HepG2 (cell line): ENCODE results near the gene KHK. TPM values are rescaled to one million over a fixed set of nuclear protein-coding genes. Genes with fewer than 3 reads are reported as not detected.

ENCODE experiments used
- ATAC-seq: fragments of 200-7000 bp; cut with Tn5 transposase; 3 replicates; pipeline ENCODE4 v1.9.1; 2020; ENCODE audit warnings: mild to moderate bottlenecking, moderate library complexity
- BruUV-seq: library from RNA; stranded (reverse); fragments of 400-500 nt; replicated peaks from 2 replicates; lab custom pipeline; 2021; lab: Mats Ljungman, UMichigan
- CTCF ChIA-PET: fragments of 300-600 bp; formaldehyde crosslinking; extraction: SDS; loops from one replicate; lab custom pipeline; 2021; ENCODE audit warnings: low total read pairs, inconsistent platforms, low intra/inter-chr PET ratio; lab: Yijun Ruan, JAX
- POLR2A ChIA-PET: fragments of 350-600 bp; sonication (Branson Sonifier 250); formaldehyde crosslinking; loops from one replicate; lab custom pipeline; 2020; ENCODE audit warnings: antibody characterized with exemption, inconsistent platforms; lab: Yijun Ruan, JAX
- DNase-seq: peaks from one replicate; pipeline ENCODE4 v3.0.0-alpha.2; 2015; ENCODE audit warnings: low spot score
- FAIRE-seq: peaks from 3 replicates; lab custom pipeline; 2011; peaks lifted over from hg19 to GRCh38; lab: Jason Lieb, UNC
- H2AFZ ChIP-seq: one replicate; pipeline ENCODE4 v1.6.1; 2011; ENCODE audit warnings: low read length, inconsistent platforms
- H3K27ac ChIP-seq: fragments of 300-600 bp; 3 replicates; pipeline ENCODE4 v1.8.0; 2011; ENCODE audit warnings: mixed run types, mild to moderate bottlenecking, mixed read lengths, low read length, inconsistent platforms; ENCODE audit not compliant: insufficient read depth; ENCODE audit errors: extremely low read length
- H3K27me3 ChIP-seq, 2 experiments: fragments of 200-600 bp in 1 of 2; 2 replicates in 1 of 2; 3 replicates in 1 of 2; pipeline versions ENCODE4 v1.6.0 to v1.8.0; 2011; ENCODE audit warnings: low read length in 2 of 2, mild to moderate bottlenecking in 2 of 2, moderate library complexity in 2 of 2, inconsistent platforms in 1 of 2; ENCODE audit not compliant: insufficient read depth in 2 of 2, control insufficient read depth in 1 of 2
- H3K36me3 ChIP-seq, 2 experiments: fragments of 200-600 bp in 1 of 2; replicated peaks in 1 of 2; 2 replicates in 1 of 2; 3 replicates in 1 of 2; pipeline versions ENCODE4 v1.5.1 to v1.8.0; 2011; ENCODE audit warnings: low read length in 2 of 2, inconsistent platforms in 1 of 2; ENCODE audit not compliant: insufficient read depth in 2 of 2, control insufficient read depth in 1 of 2
- H3K4me1 ChIP-seq: 2 replicates; pipeline ENCODE4 v1.5.1; 2012; ENCODE audit warnings: low read length, inconsistent platforms; ENCODE audit not compliant: insufficient read depth
- H3K4me2 ChIP-seq: 2 replicates; pipeline ENCODE4 v1.6.0; 2011; ENCODE audit warnings: low read depth, low read length, inconsistent platforms
- H3K4me3 ChIP-seq, 3 experiments: fragments of 200-600 bp in 1 of 3; sonication (generic), shearing (Covaris generic) in 1 of 3; replicated peaks in 1 of 3; 2 replicates each; pipeline ENCODE4 v1.5.1; 2011 to 2016; ENCODE audit warnings: low read length in 3 of 3, inconsistent platforms in 2 of 3, low read depth in 2 of 3, mild to moderate bottlenecking in 2 of 3, control low read depth in 1 of 3, mixed read lengths in 1 of 3; ENCODE audit not compliant: insufficient read depth in 1 of 3
- H3K79me2 ChIP-seq: one replicate; pipeline ENCODE4 v1.6.1; 2011; ENCODE audit warnings: low read length, inconsistent platforms; ENCODE audit not compliant: insufficient read depth
- H3K9ac ChIP-seq: 2 replicates; pipeline ENCODE4 v1.6.0; 2011; ENCODE audit warnings: mild to moderate bottlenecking, low read depth, low read length, inconsistent platforms; ENCODE audit not compliant: insufficient read depth
- H3K9me3 ChIP-seq: 2 replicates; pipeline ENCODE4 v1.5.1; 2012; ENCODE audit warnings: mild to moderate bottlenecking, low read length
- H4K20me1 ChIP-seq: 2 replicates; pipeline ENCODE4 v1.6.0; 2011; ENCODE audit warnings: inconsistent platforms, mild to moderate bottlenecking, low read length, moderate library complexity; ENCODE audit not compliant: insufficient read depth
- MATR3 ChIP-seq: sonication (generic); formaldehyde crosslinking; IDR thresholded peaks from 2 replicates; pipeline ENCODE4 v1.4.0; 2020; ENCODE audit warnings: missing genetic modification reagents
- NONO ChIP-seq, 2 experiments: fragments of 450-650 bp in 1 of 2; sonication (generic) in 1 of 2; formaldehyde crosslinking in 1 of 2; IDR thresholded peaks in 1 of 2; conservative IDR thresholded peaks in 1 of 2; 2 replicates each; pipeline versions ENCODE4 v1.6.1 to v1.8.0; 2017 to 2022; ENCODE audit warnings: mild to moderate bottlenecking in 1 of 2, missing genetic modification reagents in 1 of 2, moderate library complexity in 1 of 2
- POLR2A ChIP-seq, 2 experiments: IDR thresholded peaks; 2 replicates each; pipeline ENCODE4 v1.6.1; 2011; ENCODE audit warnings: low read depth in 2 of 2, low read length in 2 of 2, mild to moderate bottlenecking in 1 of 2, moderate library complexity in 1 of 2; ENCODE audit not compliant: insufficient read depth in 1 of 2
- POLR2AphosphoS2 ChIP-seq: IDR thresholded peaks from 2 replicates; pipeline ENCODE4 v1.6.1; 2011; ENCODE audit warnings: low read depth, low read length, improper control_type of control experiment
- POLR2G ChIP-seq: fragments of 200-400 bp; formaldehyde crosslinking; IDR thresholded peaks from 2 replicates; pipeline ENCODE4 v1.6.1; 2018; ENCODE audit warnings: mild to moderate bottlenecking, low read depth, low read length, moderate library complexity
- SRF ChIP-seq: IDR thresholded peaks from 2 replicates; pipeline ENCODE4 v1.6.1; 2011; ENCODE audit warnings: mild to moderate bottlenecking, low read depth, low read length, moderate library complexity
- SSRP1 ChIP-seq: IDR thresholded peaks from 2 replicates; pipeline ENCODE4 v1.6.1; 2016; ENCODE audit warnings: control low read depth
- ZBTB46 ChIP-seq: sonication (generic); formaldehyde crosslinking; IDR thresholded peaks from 2 replicates; pipeline ENCODE4 v1.4.0; 2020; ENCODE audit warnings: mild to moderate bottlenecking, missing genetic modification reagents, borderline replicate concordance
- WGBS: methylation state at CpG from one replicate; pipeline ENCODE4 v1.1.6; 2017; ENCODE audit warnings: low lambda C conversion rate; 5-methylcytosine and 5-hydroxymethylcytosine counted together
- in situ Hi-C: cut with HindIII; loops from 2 replicates; pipeline ENCODE4 v1.10.0; 2017; ENCODE audit warnings: low pct_unique_long_range_greater_than_20kb; ENCODE audit not compliant: extremely low pct_ligation_motif_present
- intact Hi-C: fragments of 100-400 bp; cut with micrococcal nuclease; formaldehyde crosslinking; loops from one replicate; pipeline ENCODE4 v1.10.0; 2022; ENCODE audit not compliant: unreplicated experiment
- polyA plus RNA-seq, 8 experiments: library from polyadenylated mRNA; depleted of rRNA in 3 of 8; stranded (reverse) in 7 of 8; unstranded in 1 of 8; fragments of >200 nt; fragmentation: Illumina TruSeq in 4 of 8; extraction: Trizol in 4 of 8; gene quantifications; 2 replicates each; pipeline versions ENCODE4 v1.2.1 to v1.2.3, GENCODE V29; 2011 to 2016; ENCODE audit warnings: low read depth in 4 of 8, missing spikeins in 1 of 8, mixed read lengths in 1 of 8; ENCODE audit not compliant: insufficient read depth in 1 of 8
- total RNA-seq, 5 experiments: library from RNA; depleted of rRNA; stranded (reverse); fragments of >200 nt; fragmentation: Illumina TruSeq; extraction: Trizol; gene quantifications; 2 replicates each; pipeline ENCODE4 v1.2.3, GENCODE V29; 2016; ENCODE audit warnings: low read depth in 1 of 5
- TF ChIP-seq, protein P1 (sequence below): sonication (generic); formaldehyde crosslinking; IDR thresholded peaks from 2 replicates; pipeline ENCODE4 v1.5.1; 2020; ENCODE audit warnings: mild to moderate bottlenecking, missing genetic modification reagents, moderate library complexity
- TF ChIP-seq, protein P2 (sequence below): sonication (generic); formaldehyde crosslinking; IDR thresholded peaks from 2 replicates; pipeline ENCODE4 v1.9.0; 2021; ENCODE audit warnings: missing genetic modification reagents, mild to moderate bottlenecking, borderline replicate concordance

The KHK gene
- total and polyA plus RNA-seq, 2 of the 13 experiments (the other 11 are each of a cell fraction or from before 2014, with no cell fraction given): 40.9 to 99.2 TPM

DNA sequence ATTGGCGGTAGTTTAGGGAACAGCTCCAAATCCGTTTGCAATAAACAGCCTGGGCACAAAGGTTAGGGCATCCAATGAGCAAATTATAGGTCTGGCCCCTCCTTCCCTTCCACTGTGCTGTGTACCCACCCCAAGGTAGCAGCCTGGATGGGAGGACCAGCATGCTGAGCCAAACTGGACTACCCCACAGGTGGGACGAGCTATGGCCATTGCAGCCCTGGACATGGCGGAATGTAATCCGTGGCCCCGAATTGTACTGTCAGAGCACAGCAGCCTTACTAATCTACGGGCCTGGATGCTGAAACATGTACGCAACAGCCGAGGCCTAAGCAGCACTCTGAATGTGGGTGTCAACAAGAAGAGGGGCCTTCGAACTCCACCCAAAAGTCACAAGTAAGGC is 28.4 kb upstream of the KHK start:
- 93% methylated on average over 10 of the region's 10 CpGs for WGBS
- ATAC-seq: 0 out of 3 replicates have a peak, but pooled peaks have one; percentile 5
- intact Hi-C loops: no loop called here

More for the DNA sequence above, 28.4 kb upstream of the KHK start:
- DNase-seq: no peak
- FAIRE-seq: no peak
- Histone ChIP-seq H2AFZ (no peak overlapping the region), H3K79me2 (no peaks in the 10 kb centered on the region), H3K27me3 (no peaks in the 10 kb centered on the region), H3K4me3 (no peak overlapping the region), H3K27ac (no peak overlapping the region), H3K4me1 (peaks cover 3% of the 10 kb centered on the region; the same call in 1 of the 2 replicates), H3K9ac (no peak overlapping the region), H3K9me3 (no peaks in the 10 kb centered on the region), H4K20me1 (peaks cover 2% of the 10 kb centered on the region; the same call in 1 of the 2 replicates), H3K36me3 (peaks cover 17 to 59% of the 10 kb centered on the region in 2 experiments), H3K4me2 (no peak overlapping the region)
- no TSS peak for BruUV-seq
- ChIA-PET POLR2A (interaction anchor here (1.4 to 11.6 kb wide), 6 partner anchors 7 to 36 kb away, joined by 3 to 100 read pairs (median 13); partner anchors contain the start of genes AGBL5, EMILIN1 and OST4), CTCF (no interaction called here)
- no peak for TF ChIP-seq ZBTB46
- TF ChIP-seq POLR2A (IDR thresholded peaks at IDR 0.05; ENCODE audit: insufficient read depth in 1 of 2, low read depth in 2 of 2, low read length in 2 of 2): peak in 1 of 2 experiments; percentile 6; a peak in 3 of 4 replicates
- TF ChIP-seq SRF: no peak
- TF ChIP-seq, protein P1, sequence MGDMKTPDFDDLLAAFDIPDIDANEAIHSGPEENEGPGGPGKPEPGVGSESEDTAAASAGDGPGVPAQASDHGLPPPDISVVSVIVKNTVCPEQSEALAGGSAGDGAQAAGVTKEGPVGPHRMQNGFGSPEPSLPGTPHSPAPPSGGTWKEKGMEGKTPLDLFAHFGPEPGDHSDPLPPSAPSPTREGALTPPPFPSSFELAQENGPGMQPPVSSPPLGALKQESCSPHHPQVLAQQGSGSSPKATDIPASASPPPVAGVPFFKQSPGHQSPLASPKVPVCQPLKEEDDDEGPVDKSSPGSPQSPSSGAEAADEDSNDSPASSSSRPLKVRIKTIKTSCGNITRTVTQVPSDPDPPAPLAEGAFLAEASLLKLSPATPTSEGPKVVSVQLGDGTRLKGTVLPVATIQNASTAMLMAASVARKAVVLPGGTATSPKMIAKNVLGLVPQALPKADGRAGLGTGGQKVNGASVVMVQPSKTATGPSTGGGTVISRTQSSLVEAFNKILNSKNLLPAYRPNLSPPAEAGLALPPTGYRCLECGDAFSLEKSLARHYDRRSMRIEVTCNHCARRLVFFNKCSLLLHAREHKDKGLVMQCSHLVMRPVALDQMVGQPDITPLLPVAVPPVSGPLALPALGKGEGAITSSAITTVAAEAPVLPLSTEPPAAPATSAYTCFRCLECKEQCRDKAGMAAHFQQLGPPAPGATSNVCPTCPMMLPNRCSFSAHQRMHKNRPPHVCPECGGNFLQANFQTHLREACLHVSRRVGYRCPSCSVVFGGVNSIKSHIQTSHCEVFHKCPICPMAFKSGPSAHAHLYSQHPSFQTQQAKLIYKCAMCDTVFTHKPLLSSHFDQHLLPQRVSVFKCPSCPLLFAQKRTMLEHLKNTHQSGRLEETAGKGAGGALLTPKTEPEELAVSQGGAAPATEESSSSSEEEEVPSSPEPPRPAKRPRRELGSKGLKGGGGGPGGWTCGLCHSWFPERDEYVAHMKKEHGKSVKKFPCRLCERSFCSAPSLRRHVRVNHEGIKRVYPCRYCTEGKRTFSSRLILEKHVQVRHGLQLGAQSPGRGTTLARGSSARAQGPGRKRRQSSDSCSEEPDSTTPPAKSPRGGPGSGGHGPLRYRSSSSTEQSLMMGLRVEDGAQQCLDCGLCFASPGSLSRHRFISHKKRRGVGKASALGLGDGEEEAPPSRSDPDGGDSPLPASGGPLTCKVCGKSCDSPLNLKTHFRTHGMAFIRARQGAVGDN (CRISPR knock-in tag): 0 out of 2 replicates have a peak, but pooled peaks have one; percentile 16
- peak; percentile 36; the same call in 1 of the 2 replicates for TF ChIP-seq POLR2G
- TF ChIP-seq NONO (IDR thresholded peaks at IDR 0.05): no peak
- 0 out of 2 replicates have a peak, but pooled peaks have one; percentile 30 for TF ChIP-seq NONO (CRISPR knock-in tag; conservative IDR thresholded peaks at IDR 0.05)
- TF ChIP-seq POLR2AphosphoS2: 0 out of 2 replicates have a peak, but pooled peaks have one; percentile 8
- TF ChIP-seq, protein P2, sequence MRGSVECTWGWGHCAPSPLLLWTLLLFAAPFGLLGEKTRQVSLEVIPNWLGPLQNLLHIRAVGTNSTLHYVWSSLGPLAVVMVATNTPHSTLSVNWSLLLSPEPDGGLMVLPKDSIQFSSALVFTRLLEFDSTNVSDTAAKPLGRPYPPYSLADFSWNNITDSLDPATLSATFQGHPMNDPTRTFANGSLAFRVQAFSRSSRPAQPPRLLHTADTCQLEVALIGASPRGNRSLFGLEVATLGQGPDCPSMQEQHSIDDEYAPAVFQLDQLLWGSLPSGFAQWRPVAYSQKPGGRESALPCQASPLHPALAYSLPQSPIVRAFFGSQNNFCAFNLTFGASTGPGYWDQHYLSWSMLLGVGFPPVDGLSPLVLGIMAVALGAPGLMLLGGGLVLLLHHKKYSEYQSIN: no peak
- peak; percentile 76 for TF ChIP-seq SSRP1
- TF ChIP-seq MATR3: no peak
- in situ Hi-C loops: no loop called here
